ENCODE measurements around the gene ADAMTS7. TPM values are rescaled to one million over a fixed set of nuclear protein-coding genes. Genes with fewer than 3 reads are reported as not detected.
"Not testable (repeated sequence)": the region's sequence is repeated elsewhere in the genome, so short reads cannot be mapped to it uniquely, and the experiment has no call there.

The ADAMTS7 gene
- polyA plus RNA-seq, 1 donor from 2014 or later, result 31.5 TPM

DNA sequence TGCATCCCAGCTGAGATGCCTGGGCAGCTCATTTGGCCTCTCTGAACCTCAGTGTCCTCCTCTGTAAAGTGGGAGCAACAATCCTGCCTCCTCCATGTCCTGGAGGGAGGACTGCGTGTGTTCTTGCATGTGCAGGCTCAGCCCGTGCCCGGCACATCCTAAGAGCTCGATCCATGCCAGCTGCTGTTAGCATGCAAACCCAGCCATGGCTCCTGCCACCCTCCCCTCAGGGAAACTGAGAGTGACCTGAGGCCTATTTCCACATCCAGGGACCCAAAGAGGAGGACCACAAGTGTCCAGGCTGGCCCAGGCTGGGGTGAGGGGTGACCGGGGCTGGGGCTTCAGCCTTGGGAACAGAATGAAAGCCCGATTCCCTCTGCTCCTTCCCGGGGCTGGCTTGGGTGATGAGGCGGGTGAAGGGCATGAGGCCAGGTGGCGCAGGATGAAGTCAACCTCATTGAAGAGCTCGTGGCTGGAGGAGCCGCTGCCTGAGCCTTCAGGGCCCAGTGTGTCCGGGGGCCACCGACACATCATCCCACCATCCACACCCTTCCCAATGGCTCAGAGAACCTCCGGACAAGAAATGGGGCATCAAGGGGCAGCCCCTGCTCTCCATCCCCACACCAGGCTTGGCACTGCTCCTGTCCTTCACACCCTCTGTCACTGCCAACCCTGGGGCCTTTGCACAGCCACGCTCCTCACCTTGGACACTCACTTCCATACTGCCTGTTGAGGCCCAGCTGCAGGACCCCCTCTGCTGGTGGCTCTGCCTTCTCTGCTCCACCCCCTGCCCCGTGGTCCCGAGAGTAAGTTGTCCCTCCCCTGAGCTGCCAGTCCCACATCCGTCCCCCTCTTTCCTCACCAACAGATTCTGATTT lies 42.5 kb downstream of the ADAMTS7 start:
- no peaks in the 10 kb centered on the region for H3K9me3 ChIP-seq (ENCODE audit: low read length)
- H3K4me3 ChIP-seq (ENCODE audit: low read length), result no peak overlapping the region
- no peaks in the 10 kb centered on the region for H3K36me3 ChIP-seq (ENCODE audit: insufficient read depth, low read length)
- TF ChIP-seq, protein P1, sequence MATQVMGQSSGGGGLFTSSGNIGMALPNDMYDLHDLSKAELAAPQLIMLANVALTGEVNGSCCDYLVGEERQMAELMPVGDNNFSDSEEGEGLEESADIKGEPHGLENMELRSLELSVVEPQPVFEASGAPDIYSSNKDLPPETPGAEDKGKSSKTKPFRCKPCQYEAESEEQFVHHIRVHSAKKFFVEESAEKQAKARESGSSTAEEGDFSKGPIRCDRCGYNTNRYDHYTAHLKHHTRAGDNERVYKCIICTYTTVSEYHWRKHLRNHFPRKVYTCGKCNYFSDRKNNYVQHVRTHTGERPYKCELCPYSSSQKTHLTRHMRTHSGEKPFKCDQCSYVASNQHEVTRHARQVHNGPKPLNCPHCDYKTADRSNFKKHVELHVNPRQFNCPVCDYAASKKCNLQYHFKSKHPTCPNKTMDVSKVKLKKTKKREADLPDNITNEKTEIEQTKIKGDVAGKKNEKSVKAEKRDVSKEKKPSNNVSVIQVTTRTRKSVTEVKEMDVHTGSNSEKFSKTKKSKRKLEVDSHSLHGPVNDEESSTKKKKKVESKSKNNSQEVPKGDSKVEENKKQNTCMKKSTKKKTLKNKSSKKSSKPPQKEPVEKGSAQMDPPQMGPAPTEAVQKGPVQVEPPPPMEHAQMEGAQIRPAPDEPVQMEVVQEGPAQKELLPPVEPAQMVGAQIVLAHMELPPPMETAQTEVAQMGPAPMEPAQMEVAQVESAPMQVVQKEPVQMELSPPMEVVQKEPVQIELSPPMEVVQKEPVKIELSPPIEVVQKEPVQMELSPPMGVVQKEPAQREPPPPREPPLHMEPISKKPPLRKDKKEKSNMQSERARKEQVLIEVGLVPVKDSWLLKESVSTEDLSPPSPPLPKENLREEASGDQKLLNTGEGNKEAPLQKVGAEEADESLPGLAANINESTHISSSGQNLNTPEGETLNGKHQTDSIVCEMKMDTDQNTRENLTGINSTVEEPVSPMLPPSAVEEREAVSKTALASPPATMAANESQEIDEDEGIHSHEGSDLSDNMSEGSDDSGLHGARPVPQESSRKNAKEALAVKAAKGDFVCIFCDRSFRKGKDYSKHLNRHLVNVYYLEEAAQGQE (IDR thresholded peaks at IDR 0.05; ENCODE audit: borderline replicate concordance), result no peak
- H3K9ac ChIP-seq (ENCODE audit: low read length), result no peak overlapping the region
- H2AFZ ChIP-seq (ENCODE audit: low read depth, low read length), result no peak overlapping the region
- no peaks in the 10 kb centered on the region for H3F3A ChIP-seq (ENCODE audit: insufficient read depth, low read length, poor library complexity, severe bottlenecking)
- H4K20me1 ChIP-seq (ENCODE audit: insufficient read depth), result no peaks in the 10 kb centered on the region
- H3K9me2 ChIP-seq (ENCODE audit: insufficient read depth, low read length), result no peaks in the 10 kb centered on the region
- no peaks in the 10 kb centered on the region for H3K27me3 ChIP-seq (ENCODE audit: insufficient read depth, low read depth, low read length)
- no peak overlapping the region for H3K4me2 ChIP-seq (ENCODE audit: low read length)
- no peak overlapping the region for H3K27ac ChIP-seq (ENCODE audit: low read length)
- H3K79me2 ChIP-seq (replicated peaks; ENCODE audit: insufficient read depth, low read length), result no peaks in the 10 kb centered on the region

DNA sequence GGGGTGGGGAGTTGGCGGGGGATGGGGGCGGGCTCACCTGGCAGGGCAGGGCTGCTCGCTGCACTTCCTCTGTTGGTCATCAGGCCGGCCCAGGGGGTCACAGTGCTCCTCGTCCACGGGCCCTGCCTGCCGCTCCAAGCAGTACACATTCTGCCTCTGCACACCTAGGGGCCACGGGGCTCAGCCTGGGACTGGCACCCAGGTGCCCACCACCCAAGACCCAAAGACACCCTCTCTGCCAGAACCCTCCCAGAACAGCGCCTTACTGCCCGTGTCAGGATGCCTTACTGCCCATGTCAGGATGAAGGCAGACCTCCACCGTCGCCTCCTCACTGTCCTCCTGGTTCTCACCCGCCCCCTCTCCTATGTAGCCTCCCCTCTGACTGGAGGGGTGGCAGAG lies 43.2 kb downstream of the ADAMTS7 start:
- H3K27me3 ChIP-seq (ENCODE audit: insufficient read depth, low read depth, low read length), result no peaks in the 10 kb centered on the region
- no peaks in the 10 kb centered on the region for H4K20me1 ChIP-seq (ENCODE audit: insufficient read depth)
- TF ChIP-seq RAD21 (conservative IDR thresholded peaks at IDR 0.05), result no peak
- TF ChIP-seq TAF1 (IDR thresholded peaks at IDR 0.05; ENCODE audit: low read depth), result no peak
- no peak for TF ChIP-seq SMC3 (conservative IDR thresholded peaks at IDR 0.05; ENCODE audit: poor library complexity)
- TF ChIP-seq MXI1 (conservative IDR thresholded peaks at IDR 0.05; ENCODE audit: poor library complexity, severe bottlenecking), result no peak
- TF ChIP-seq, protein P2, sequence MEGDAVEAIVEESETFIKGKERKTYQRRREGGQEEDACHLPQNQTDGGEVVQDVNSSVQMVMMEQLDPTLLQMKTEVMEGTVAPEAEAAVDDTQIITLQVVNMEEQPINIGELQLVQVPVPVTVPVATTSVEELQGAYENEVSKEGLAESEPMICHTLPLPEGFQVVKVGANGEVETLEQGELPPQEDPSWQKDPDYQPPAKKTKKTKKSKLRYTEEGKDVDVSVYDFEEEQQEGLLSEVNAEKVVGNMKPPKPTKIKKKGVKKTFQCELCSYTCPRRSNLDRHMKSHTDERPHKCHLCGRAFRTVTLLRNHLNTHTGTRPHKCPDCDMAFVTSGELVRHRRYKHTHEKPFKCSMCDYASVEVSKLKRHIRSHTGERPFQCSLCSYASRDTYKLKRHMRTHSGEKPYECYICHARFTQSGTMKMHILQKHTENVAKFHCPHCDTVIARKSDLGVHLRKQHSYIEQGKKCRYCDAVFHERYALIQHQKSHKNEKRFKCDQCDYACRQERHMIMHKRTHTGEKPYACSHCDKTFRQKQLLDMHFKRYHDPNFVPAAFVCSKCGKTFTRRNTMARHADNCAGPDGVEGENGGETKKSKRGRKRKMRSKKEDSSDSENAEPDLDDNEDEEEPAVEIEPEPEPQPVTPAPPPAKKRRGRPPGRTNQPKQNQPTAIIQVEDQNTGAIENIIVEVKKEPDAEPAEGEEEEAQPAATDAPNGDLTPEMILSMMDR (IDR thresholded peaks at IDR 0.05; ENCODE audit: poor library complexity, severe bottlenecking), result no peak
- H3K4me3 ChIP-seq (ENCODE audit: low read length), result no peak overlapping the region
- H2AFZ ChIP-seq (ENCODE audit: low read depth, low read length), result no peak overlapping the region
- no peaks in the 10 kb centered on the region for H3K36me3 ChIP-seq (ENCODE audit: insufficient read depth, low read length)
- H3K9me3 ChIP-seq (ENCODE audit: low read length), result no peaks in the 10 kb centered on the region
- H3K4me2 ChIP-seq (ENCODE audit: low read length), result no peak overlapping the region
- no peaks in the 10 kb centered on the region for H3K79me2 ChIP-seq (replicated peaks; ENCODE audit: insufficient read depth, low read length)
- H3K9ac ChIP-seq (ENCODE audit: low read length), result no peak overlapping the region
- H3K9me2 ChIP-seq (ENCODE audit: insufficient read depth, low read length), result no peaks in the 10 kb centered on the region
- H3F3A ChIP-seq (ENCODE audit: insufficient read depth, low read length, poor library complexity, severe bottlenecking), result no peaks in the 10 kb centered on the region
- H3K27ac ChIP-seq (ENCODE audit: low read length), result no peak overlapping the region

GRCh38 chr15:78767331-78767951 lies 43.8 kb downstream of the ADAMTS7 start:
- H3K4me2 ChIP-seq (ENCODE audit: low read length), result no peak overlapping the region
- H2AFZ ChIP-seq (ENCODE audit: low read depth, low read length), result no peak overlapping the region
- no peaks in the 10 kb centered on the region for H3F3A ChIP-seq (ENCODE audit: insufficient read depth, low read length, poor library complexity, severe bottlenecking)
- H3K9ac ChIP-seq (ENCODE audit: low read length), result no peak overlapping the region
- H4K20me1 ChIP-seq (ENCODE audit: insufficient read depth), result no peaks in the 10 kb centered on the region
- H3K79me2 ChIP-seq (replicated peaks; ENCODE audit: insufficient read depth, low read length), result no peaks in the 10 kb centered on the region
- H3K9me2 ChIP-seq (ENCODE audit: insufficient read depth, low read length), result no peaks in the 10 kb centered on the region
- H3K27me3 ChIP-seq (ENCODE audit: insufficient read depth, low read depth, low read length), result no peaks in the 10 kb centered on the region
- H3K4me3 ChIP-seq (ENCODE audit: low read length), result no peak overlapping the region
- H3K27ac ChIP-seq (ENCODE audit: low read length), result no peak overlapping the region
- TF ChIP-seq, protein P1 (IDR thresholded peaks at IDR 0.05; ENCODE audit: borderline replicate concordance), result no peak
- no peak for TF ChIP-seq POLR2AphosphoS5 (IDR thresholded peaks at IDR 0.05)
- TF ChIP-seq RAD21 (conservative IDR thresholded peaks at IDR 0.05), result no peak
- no peak for TF ChIP-seq MXI1 (conservative IDR thresholded peaks at IDR 0.05; ENCODE audit: poor library complexity, severe bottlenecking)
- no peak for TF ChIP-seq EP300 (conservative IDR thresholded peaks at IDR 0.05; ENCODE audit: poor library complexity, severe bottlenecking)
- no peaks in the 10 kb centered on the region for H3K9me3 ChIP-seq (ENCODE audit: low read length)
- H3K36me3 ChIP-seq (ENCODE audit: insufficient read depth, low read length), result no peaks in the 10 kb centered on the region

GRCh38 chr15:78766641-78767071 lies 44.6 kb downstream of the ADAMTS7 start:
- not testable (repeated sequence) for H3K9me2 ChIP-seq (ENCODE audit: insufficient read depth, low read length); H3K9me3 ChIP-seq (ENCODE audit: low read length); H2AFZ ChIP-seq (ENCODE audit: low read depth, low read length); H3K27me3 ChIP-seq (ENCODE audit: insufficient read depth, low read depth, low read length); H3K27ac ChIP-seq (ENCODE audit: low read length); H3K4me2 ChIP-seq (ENCODE audit: low read length); H3K79me2 ChIP-seq (replicated peaks; ENCODE audit: insufficient read depth, low read length); H3K4me3 ChIP-seq (ENCODE audit: low read length); H3F3A ChIP-seq (ENCODE audit: insufficient read depth, low read length, poor library complexity, severe bottlenecking); H4K20me1 ChIP-seq (ENCODE audit: insufficient read depth); H3K9ac ChIP-seq (ENCODE audit: low read length); H3K36me3 ChIP-seq (ENCODE audit: insufficient read depth, low read length)

Data from neural cell (in vitro differentiated cells).